Measurements from ENCODE around the gene ZNF470. TPM values are rescaled to one million over a fixed set of nuclear protein-coding genes. Genes with fewer than 3 reads are reported as not detected.

ZNF470 gene
- total and polyA plus RNA-seq, 2 of the 13 experiments (the other 11 are each of a cell fraction or from before 2014, with no cell fraction given): not detected

GRCh38 chr19:56623006-56623405 lies 55.7 kb downstream of the ZNF470 start:
- Histone ChIP-seq H3K36me3 (replicated peaks in 1 of 2; ENCODE audit: control insufficient read depth in 1 of 2, insufficient read depth in 2 of 2, low read length in 2 of 2) (peaks cover 5 to 11% of the 10 kb centered on the region in 2 experiments; a peak in 2 of 5 replicates), H3K27me3 (ENCODE audit: control insufficient read depth in 1 of 2, insufficient read depth in 2 of 2, low read length in 2 of 2) (no peaks in the 10 kb centered on the region), H2AFZ (ENCODE audit: low read length) (no peak overlapping the region), H3K9me3 (ENCODE audit: low read length) (peaks cover 32% of the 10 kb centered on the region), H3K4me1 (ENCODE audit: insufficient read depth, low read length) (no peaks in the 10 kb centered on the region), H3K79me2 (ENCODE audit: insufficient read depth, low read length) (no peaks in the 10 kb centered on the region), H3K9ac (ENCODE audit: insufficient read depth, low read depth, low read length) (no peak overlapping the region), H3K4me2 (ENCODE audit: low read depth, low read length) (no peak overlapping the region), H3K27ac (ENCODE audit: extremely low read length, insufficient read depth, low read length) (no peak overlapping the region), H4K20me1 (ENCODE audit: insufficient read depth, low read length) (no peaks in the 10 kb centered on the region), H3K4me3 (replicated peaks in 1 of 3; ENCODE audit: insufficient read depth in 1 of 3, low read depth in 2 of 3, low read length in 3 of 3) (no peak overlapping the region)
- DNase-seq (ENCODE audit: low spot score) (no peak), FAIRE-seq (no peak), ATAC-seq (no peak)
- no TSS peak for BruUV-seq (replicated peaks)
- TF ChIP-seq PHF20 (CRISPR knock-in tag; IDR thresholded peaks at IDR 0.05) (no peak), ZNF10 (CRISPR knock-in tag; IDR thresholded peaks at IDR 0.05; ENCODE audit: borderline replicate concordance, low read depth) (no peak), HNRNPK (IDR thresholded peaks at IDR 0.05; ENCODE audit: low read depth, low read length, poor library complexity, severe bottlenecking) (no peak), ZNF318 (CRISPR knock-in tag; IDR thresholded peaks at IDR 0.05) (no peak), ISX (CRISPR knock-in tag; conservative IDR thresholded peaks at IDR 0.05) (no peak), HNRNPH1 (optimal IDR thresholded peaks at IDR 0.05; ENCODE audit: low read depth, low read length) (no peak), AGO1 (IDR thresholded peaks at IDR 0.05; ENCODE audit: low read depth, low read length, poor library complexity, severe bottlenecking) (no peak), ARNTL (CRISPR knock-in tag; IDR thresholded peaks at IDR 0.05) (no peak), PRDM4 (CRISPR knock-in tag; IDR thresholded peaks at IDR 0.05; ENCODE audit: borderline replicate concordance) (no peak), ZBTB1 (CRISPR knock-in tag; IDR thresholded peaks at IDR 0.05; ENCODE audit: borderline replicate concordance) (no peak)
- 96% methylated on average over 8 of the region's 9 CpGs for WGBS (ENCODE audit: low lambda C conversion rate)
- POLR2A ChIA-PET: no interaction called here
- in situ Hi-C loops (cut with HindIII; ENCODE audit: extremely low pct_ligation_motif_present, low pct_unique_long_range_greater_than_20kb) (no loop called here), intact Hi-C loops (cut with micrococcal nuclease; ENCODE audit: unreplicated experiment) (no loop called here)
- CTCF ChIA-PET (ENCODE audit: low intra/inter-chr PET ratio, low total read pairs): no interaction called here
